Activated CD4-positive, alpha-beta T cell treated with anti-CD3 and anti-CD28 coated beads for 24 hours (primary cell): ENCODE data around the gene LRRC2.
"Not testable (repeated sequence)": the region's sequence is repeated elsewhere in the genome, so short reads cannot be mapped to it uniquely, and the experiment has no call there.

Experiments
- DNase-seq, 2 donors: peaks; one replicate each; pipeline ENCODE4 v3.0.0-alpha.2; 2020; ENCODE audit warnings: low read depth in 2 of 2

LRRC2 gene

GRCh38 chr3:46566040-46566641 is at the start of gene LRRC2:
Gene LRRC2, minus strand, starts transcription at chr3:46566302. Its CDS starts 14,711 bp downstream, at chr3:46551591.
- no peak for DNase-seq

DNA sequence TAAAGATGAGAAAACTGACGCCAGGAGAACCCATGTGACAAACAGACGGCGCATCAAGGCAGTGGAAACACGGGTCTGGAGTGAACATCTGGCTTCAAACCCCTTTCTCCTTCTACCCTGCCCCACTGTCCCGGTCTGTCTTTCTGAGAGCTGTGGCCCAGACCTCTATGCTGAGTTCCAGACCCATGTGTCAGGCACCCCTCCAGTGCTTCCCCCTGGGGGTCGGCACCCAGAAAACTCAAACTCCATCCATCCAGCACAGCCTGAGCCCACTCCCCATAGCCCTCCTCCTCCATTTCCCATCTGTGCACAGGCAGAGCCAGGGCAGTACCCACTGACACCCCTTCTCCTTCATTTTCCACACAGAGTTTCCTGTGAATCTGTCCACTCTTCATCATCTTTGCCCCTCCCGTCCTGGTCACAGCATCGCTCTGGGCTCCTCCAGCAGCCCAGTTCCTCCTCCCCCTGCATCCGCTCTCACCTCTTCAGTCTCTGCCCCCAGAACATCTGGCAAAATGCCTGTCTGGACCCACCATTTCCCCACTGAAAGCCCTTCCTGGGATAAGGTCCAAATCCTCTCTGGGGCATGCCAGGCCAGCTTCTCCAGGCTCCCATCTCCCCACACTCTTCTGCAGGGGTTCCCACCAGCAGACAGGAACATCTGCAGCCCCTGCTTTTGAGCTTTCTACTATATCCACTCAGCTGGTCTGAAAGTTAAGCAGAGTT is 49.1 kb upstream of the LRRC2 start:
- DNase-seq, result no peak

DNA sequence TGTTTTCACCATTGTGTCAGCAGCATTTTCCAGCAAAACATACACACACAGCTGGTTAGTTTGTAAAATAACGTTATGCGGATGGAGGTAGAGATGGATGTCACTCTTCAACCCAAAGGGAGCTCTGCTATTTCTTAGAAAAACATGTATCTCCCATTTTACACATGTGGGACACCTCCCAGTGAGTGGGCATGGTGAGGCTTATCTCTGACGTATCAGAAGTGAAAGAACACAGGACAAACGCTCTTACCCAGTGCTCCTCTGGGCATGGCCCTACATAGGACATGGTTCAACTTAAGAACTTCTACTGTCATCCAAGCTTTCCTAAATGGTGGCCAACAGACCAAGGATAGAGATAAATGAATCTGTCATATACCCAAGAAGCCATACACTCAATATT is 48.3 kb upstream of the LRRC2 start:
- no peak for DNase-seq

GRCh38 chr3:46613313-46614005 is 47.4 kb upstream of the LRRC2 start:
- DNase-seq, result no peak

DNA sequence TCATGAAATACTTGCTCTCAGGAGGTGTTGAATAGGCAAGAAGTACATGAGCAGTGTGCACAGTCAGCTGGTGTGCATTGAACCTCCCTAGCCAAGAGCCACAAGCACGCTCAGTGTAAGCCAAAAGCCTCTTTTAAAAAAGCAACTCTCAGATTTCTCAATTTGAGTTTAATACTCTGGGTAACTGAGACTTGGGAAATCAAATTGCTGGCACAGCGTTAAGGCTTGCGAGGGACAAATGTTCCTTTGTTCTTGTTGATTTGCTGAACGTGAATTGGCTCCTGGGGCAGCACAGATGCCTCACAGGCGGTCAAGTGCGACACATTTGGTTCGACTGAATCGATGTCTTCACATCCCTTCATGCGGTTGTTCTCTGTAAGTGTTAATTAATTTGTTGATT is 46.2 kb upstream of the LRRC2 start, which contains the start of gene FAM240A:
FAM240A (plus strand) TSS at position 202 of the 400 bp plus-strand sequence; CDS start at position 361, 159 bp downstream.
- no peak for DNase-seq

- no peak for DNase-seq
Observed at GRCh38 chr3:46609944-46610722, 44.0 kb upstream of the LRRC2 start.

DNA sequence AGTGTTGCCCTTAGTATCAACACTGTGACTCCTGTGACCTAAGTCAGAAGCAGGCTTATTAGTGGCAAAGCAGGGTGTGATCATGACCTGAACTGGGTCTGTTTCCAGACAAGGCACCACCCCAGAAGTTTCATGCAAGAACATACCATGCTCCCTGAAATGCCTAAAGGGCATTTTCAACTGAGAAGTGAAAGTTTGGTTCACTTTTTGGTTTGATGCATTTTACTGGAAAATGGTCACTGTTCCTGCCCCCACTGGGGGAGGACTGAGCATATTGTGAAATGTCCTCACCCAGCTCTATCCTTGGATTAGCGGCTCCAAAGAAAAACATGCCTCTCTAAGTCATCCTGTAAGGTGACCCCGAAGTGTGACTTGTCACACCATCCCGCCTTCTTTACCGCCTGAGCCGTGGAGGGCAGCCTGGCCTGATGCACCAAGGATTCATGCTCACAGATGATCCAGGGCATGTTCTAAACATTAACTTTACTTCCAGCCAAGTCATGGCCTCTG is 43.2 kb upstream of the LRRC2 start:
- no peak for DNase-seq

- DNase-seq, result no peak
Observed at GRCh38 chr3:46607603-46608028, 41.5 kb upstream of the LRRC2 start.

- no peak for DNase-seq
Observed at GRCh38 chr3:46604127-46604526, 38.0 kb upstream of the LRRC2 start.

DNA sequence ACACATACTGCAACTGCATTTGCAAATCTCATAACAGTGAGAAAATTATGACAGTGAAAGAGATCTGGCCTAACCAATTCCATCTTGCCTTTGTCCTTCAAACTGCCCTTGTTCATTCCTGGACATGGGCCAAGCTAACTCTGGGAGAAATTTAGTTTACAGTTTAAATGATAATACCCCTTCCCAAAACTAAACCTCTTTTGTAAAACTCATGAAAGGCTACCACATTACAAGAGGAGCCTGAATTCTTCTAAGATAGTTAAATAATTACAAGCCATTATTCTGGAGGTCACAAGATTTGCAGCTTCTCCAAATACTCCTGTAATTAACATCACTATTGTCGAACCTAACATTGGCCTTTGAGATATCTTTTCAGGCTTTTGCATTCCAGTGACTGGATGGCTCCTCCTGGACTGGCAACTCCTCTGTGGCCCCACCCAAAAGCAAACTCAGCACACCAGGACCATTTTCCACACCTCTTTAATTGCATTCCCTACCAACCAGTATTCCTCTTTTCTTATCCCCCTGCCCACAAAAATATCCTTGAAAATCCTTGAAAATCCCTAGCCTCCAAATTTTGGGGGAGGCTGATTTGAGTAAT is 37.4 kb upstream of the LRRC2 start:
- DNase-seq, result no peak

DNA sequence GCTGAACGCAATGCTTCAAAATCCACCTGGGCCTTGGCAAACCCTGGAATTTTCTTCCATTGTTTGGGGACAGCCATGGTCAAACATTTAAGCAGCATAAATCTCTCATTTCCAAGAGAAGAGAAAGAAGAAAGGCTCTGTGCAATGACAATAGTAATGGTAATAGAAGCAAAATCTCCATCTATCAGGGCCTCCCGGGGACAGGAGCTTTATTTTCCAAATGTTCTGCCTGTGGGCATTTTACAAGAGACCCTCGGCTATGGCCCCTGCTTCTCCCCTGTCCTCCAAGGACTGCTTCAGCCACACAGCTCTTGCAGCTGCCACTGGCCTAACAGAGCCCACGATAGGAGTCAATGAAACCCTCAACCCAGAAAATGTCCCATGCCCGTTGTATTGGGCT is 33.5 kb upstream of the LRRC2 start:
- DNase-seq, result no peak

GRCh38 chr3:46595819-46596314 is 29.8 kb upstream of the LRRC2 start:
- DNase-seq, result no peak

DNA sequence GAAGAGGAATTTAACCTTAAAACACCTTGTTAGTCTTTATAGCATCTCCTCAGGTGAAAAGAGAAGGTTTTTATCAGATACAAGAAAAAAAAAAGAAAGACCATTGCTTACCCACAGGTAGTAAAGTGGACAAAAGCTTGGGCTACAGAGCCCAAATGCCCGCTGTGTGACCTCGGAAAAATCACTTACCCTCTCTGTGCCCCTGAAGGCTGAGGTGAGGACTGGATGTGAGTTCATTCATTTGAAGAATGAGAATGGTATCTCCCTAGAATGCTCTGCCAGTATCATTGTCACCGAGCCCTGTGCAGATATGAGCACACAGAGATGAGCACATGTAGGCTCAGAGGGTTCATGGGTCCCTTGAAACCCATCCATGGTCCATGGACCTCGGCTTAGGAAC is 28.6 kb upstream of the LRRC2 start:
- no peak for DNase-seq

DNA sequence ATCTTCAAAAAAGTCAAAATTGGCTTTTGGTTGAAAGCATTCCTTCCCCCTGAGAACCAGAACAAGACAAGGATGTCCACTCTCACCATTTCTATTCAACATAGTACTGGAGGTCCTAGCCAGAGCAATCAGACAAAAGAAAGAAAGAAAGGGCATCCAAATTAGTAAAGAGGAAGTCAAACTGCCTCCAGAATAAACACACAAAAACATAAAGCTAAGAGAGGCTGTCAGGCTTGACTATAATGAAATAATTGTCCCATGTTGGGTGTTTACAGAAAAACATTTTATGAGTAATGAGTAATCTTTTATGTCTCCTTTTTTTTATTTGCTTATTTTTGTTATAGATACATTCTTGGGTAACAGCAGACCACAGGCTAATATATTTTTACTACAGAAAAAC is 27.9 kb upstream of the LRRC2 start:
- DNase-seq, result no peak

DNA sequence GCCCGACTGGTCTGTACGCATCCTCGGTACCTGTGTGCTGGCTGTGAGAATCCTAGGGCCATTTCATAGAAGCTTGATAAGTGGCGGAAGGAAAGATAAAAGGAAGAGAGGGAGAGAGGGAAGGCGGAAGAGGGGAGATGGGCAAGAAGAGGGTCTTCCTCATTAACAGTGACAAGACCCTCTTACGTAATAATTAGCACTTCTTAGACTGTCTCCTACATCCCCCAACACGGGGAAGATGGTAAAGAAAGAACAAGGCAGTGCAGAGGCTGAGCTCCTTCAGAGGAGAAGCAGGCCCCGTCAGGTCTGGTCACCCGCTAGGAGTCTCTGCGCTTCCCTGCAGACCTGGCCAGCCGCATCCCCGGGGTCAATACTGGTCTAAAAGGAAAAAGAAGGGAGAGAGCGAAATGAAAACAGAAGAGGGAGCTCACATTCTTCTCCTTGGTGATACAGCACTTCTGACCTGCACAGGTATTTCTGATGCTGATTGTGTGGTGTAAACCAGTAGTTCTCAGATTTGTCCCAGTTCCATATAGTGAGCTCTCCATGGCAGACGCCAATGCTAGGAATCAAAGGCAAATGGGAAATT is 27.3 kb upstream of the LRRC2 start:
- DNase-seq, result no peak

DNA sequence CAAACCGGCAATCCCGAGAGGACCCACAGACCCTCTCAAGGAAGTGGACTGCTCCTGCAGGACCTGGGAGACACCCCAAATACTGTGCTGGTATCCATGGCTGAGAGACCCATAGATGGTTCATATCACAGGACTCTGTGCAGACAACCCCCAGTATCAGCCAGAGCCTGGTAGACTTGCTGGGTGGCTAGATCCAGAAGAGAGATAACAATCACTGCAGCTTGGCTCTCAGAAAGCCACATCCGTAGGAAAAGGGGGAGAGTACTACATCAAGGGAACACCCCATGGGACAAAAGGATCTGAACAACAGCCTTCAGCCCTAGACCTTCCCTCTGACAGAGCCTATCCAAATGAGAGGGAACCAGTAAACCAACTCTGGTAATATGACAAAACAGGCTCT is 21.2 kb upstream of the LRRC2 start:
- DNase-seq, result not testable (repeated sequence)

GRCh38 chr3:46586738-46587246 is 20.7 kb upstream of the LRRC2 start:
- DNase-seq, result no peak

DNA sequence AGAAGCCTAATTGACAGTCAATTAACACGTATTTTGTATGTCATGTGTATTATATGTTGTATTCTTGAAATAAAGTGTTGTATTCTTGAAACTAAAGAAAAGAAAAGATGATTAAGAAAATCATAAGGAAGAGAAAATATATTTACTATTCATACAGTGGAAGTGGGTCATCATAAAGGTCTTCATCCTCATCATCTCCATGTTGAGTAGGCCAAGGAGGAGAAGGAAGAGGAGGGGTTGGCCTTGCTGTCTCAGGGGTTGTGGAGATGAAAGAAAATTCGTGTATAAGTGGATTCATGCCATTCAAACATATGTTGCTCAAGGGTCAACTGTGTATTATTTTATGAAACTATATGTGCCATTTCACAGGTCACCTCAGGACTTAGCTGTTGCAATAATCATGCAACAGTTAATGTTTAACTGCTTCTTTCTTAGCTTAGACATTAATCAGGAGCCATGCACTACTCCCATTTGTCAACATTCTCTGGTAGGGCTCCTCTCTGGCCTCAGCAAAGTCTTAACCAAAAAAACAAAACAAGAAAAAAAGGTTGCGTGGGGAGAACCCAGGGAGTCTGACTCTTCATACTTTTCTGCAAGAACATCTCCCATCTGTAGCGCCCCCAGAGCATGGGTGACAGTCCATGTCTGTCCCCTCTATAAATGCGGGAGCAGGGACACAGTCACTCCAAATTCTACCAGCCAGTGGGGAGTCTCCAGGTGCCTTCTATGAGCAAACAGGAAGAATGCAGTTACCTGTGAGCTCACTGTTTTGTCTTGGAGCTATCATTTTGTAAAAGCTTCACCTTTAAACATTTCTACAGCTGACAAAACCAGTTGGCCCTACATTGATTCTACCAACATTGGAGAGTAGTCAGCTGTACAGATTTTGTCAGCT is 19.9 kb upstream of the LRRC2 start:
- DNase-seq, result no peak

GRCh38 chr3:46584598-46585467 is 18.7 kb upstream of the LRRC2 start:
- no peak for DNase-seq
